WTC11 (cell line): Measurements from ENCODE around the gene TRAF2. TPM values are rescaled to one million over a fixed set of nuclear protein-coding genes. Genes with fewer than 3 reads are reported as not detected.

ENCODE experiments used
- ATAC-seq: fragments of 200-7000 bp; cut with Tn5 transposase; 2 replicates; pipeline ENCODE4 v1.10.0; 2021; ENCODE audit warnings: mild to moderate bottlenecking, moderate library complexity
- CTCF ChIA-PET: fragments of 300-600 bp; sonication (Branson Sonifier 250); formaldehyde crosslinking; loops from one replicate; lab custom pipeline; 2021; ENCODE audit warnings: antibody characterized with exemption; lab: Charles Lee
- POLR2A ChIA-PET: fragments of 350-600 bp; sonication (Branson Sonifier 250); formaldehyde crosslinking; loops from one replicate; lab custom pipeline; 2021; ENCODE audit warnings: antibody characterized with exemption; lab: Charles Lee
- DNase-seq: peaks from one replicate; pipeline ENCODE4 v3.0.0; 2021; ENCODE audit warnings: low spot score
- H3K27ac Mint-ChIP-seq: 2 replicates; pipeline ENCODE4 v1.8.0; 2021; ENCODE audit warnings: mixed read lengths
- H3K27me3 Mint-ChIP-seq: 2 replicates; pipeline ENCODE4 v1.8.0; 2021; ENCODE audit warnings: low read depth, mild to moderate bottlenecking, moderate library complexity, mixed read lengths
- H3K36me3 Mint-ChIP-seq: 2 replicates; pipeline ENCODE4 v1.8.0; 2021; ENCODE audit warnings: mixed read lengths
- H3K4me1 Mint-ChIP-seq: 2 replicates; pipeline ENCODE4 v1.8.0; 2022; ENCODE audit warnings: mixed read lengths
- H3K4me3 Mint-ChIP-seq: 2 replicates; pipeline ENCODE4 v1.8.0; 2021; ENCODE audit warnings: mild to moderate bottlenecking, moderate library complexity, mixed read lengths
- H3K9me3 Mint-ChIP-seq: 2 replicates; pipeline ENCODE4 v1.8.0; 2021; ENCODE audit warnings: mixed read lengths
- E2F5 ChIP-seq: sonication (generic); formaldehyde crosslinking; IDR thresholded peaks from 2 replicates; pipeline ENCODE4 v1.8.1; 2022; ENCODE audit warnings: mild to moderate bottlenecking, moderate library complexity, missing genetic modification reagents
- ETV6 ChIP-seq: sonication (generic); formaldehyde crosslinking; IDR thresholded peaks from 2 replicates; pipeline ENCODE4 v1.8.1; 2022; ENCODE audit warnings: mild to moderate bottlenecking, missing genetic modification reagents
- FOXK1 ChIP-seq: sonication (generic); formaldehyde crosslinking; IDR thresholded peaks from 2 replicates; pipeline ENCODE4 v1.8.0; 2022; ENCODE audit warnings: mild to moderate bottlenecking, moderate library complexity, missing genetic modification reagents
- GTF2I ChIP-seq: fragments of 250-450 bp; sonication (Bioruptor Pico); conservative IDR thresholded peaks from 2 replicates; pipeline ENCODE4 v1.4.0; 2021; ENCODE audit warnings: mild to moderate bottlenecking
- MXD4 ChIP-seq: fragments of 250-450 bp; sonication (Bioruptor Pico); IDR thresholded peaks from 2 replicates; pipeline ENCODE4 v1.8.0; 2021; ENCODE audit warnings: mild to moderate bottlenecking, moderate library complexity, borderline replicate concordance
- NFATC4 ChIP-seq: fragments of 250-450 bp; sonication (Bioruptor Pico); IDR thresholded peaks from 2 replicates; pipeline ENCODE4 v1.9.0; 2021; ENCODE audit warnings: mild to moderate bottlenecking
- NR1H2 ChIP-seq: sonication (generic); formaldehyde crosslinking; IDR thresholded peaks from 2 replicates; pipeline ENCODE4 v1.9.0; 2021; ENCODE audit warnings: mild to moderate bottlenecking, moderate library complexity, missing genetic modification reagents
- SOX15 ChIP-seq: fragments of 250-450 bp; sonication (Bioruptor Pico); IDR thresholded peaks from 2 replicates; pipeline ENCODE4 v1.9.0; 2021; ENCODE audit warnings: mild to moderate bottlenecking
- TEAD1 ChIP-seq: sonication (generic); formaldehyde crosslinking; IDR thresholded peaks from 2 replicates; pipeline ENCODE4 v1.8.0; 2022; ENCODE audit warnings: mild to moderate bottlenecking, missing genetic modification reagents
- TP53 ChIP-seq: sonication (generic); formaldehyde crosslinking; IDR thresholded peaks from 2 replicates; pipeline ENCODE4 v1.8.1; 2023; ENCODE audit warnings: mild to moderate bottlenecking, missing genetic modification reagents
- ZNF138 ChIP-seq: sonication (generic); formaldehyde crosslinking; conservative IDR thresholded peaks from 2 replicates; pipeline ENCODE4 v1.8.1; 2022; ENCODE audit warnings: mild to moderate bottlenecking, moderate library complexity, missing genetic modification reagents
- ZNF317 ChIP-seq: sonication (generic); formaldehyde crosslinking; IDR thresholded peaks from 2 replicates; pipeline ENCODE4 v1.8.1; 2023; ENCODE audit warnings: low read depth, mild to moderate bottlenecking, moderate library complexity, missing genetic modification reagents, borderline replicate concordance
- ZNF396 ChIP-seq: fragments of 250-450 bp; sonication (Bioruptor Pico); IDR thresholded peaks from 2 replicates; pipeline ENCODE4 v1.8.0; 2021; ENCODE audit warnings: mild to moderate bottlenecking, moderate library complexity, borderline replicate concordance
- ZNF671 ChIP-seq: fragments of 250-450 bp; sonication (Bioruptor Pico); IDR thresholded peaks from 2 replicates; pipeline ENCODE4 v1.8.0; 2021; ENCODE audit warnings: mild to moderate bottlenecking
- total RNA-seq: library from RNA; stranded (reverse); gene quantifications from 3 replicates; pipeline ENCODE4 v1.2.3, GENCODE V29; 2021
- TF ChIP-seq, protein P1 (sequence below): sonication (generic); formaldehyde crosslinking; IDR thresholded peaks from 2 replicates; pipeline ENCODE4 v1.8.1; 2023; ENCODE audit warnings: mild to moderate bottlenecking, missing genetic modification reagents, borderline replicate concordance
- TF ChIP-seq, protein P2 (sequence below): sonication (generic); formaldehyde crosslinking; IDR thresholded peaks from 2 replicates; pipeline ENCODE4 v1.8.0; 2022; ENCODE audit warnings: mild to moderate bottlenecking, missing genetic modification reagents
- TF ChIP-seq, protein P3 (sequence below): sonication (generic); formaldehyde crosslinking; IDR thresholded peaks from 2 replicates; pipeline ENCODE4 v1.8.0; 2023; ENCODE audit warnings: missing genetic modification reagents

The TRAF2 gene
- total RNA-seq, 1 experiment from 2014 or later: 55.0 TPM

DNA sequence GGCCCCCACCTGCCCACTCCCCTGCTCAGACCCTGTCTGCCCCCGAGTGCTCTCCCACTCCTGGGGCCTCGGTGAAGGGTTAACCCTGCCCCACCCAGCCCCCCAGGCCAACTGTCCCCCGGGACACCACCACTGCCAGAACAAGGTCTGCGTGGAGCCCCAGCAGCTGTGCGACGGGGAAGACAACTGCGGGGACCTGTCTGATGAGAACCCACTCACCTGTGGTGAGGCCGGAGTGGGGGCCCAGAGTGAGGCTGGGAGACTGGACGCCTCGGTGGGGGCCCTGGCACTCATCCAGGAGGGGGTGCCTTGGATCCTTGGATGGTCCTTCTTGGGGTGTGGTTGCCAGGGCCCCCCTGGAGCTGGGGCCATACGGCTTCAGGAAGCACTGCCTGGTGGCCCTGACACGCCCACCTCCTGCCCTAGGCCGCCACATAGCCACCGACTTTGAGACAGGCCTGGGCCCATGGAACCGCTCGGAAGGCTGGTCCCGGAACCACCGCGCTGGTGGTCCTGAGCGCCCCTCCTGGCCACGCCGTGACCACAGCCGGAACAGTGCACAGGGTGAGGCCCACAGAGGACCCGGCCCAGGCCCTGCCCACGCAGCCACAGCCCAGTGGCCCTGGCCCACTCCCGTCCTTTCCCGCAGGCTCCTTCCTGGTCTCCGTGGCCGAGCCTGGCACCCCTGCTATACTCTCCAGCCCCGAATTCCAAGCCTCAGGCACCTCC is 32.0 kb upstream of the TRAF2 start:
- POLR2A ChIA-PET: no interaction called here
- ATAC-seq: no peak
- Mint-ChIP-seq H3K9me3 (no peaks in the 10 kb centered on the region), H3K4me1 (peaks cover 4% of the 10 kb centered on the region), H3K27ac (no peak overlapping the region), H3K4me3 (no peak overlapping the region), H3K36me3 (peaks cover 2% of the 10 kb centered on the region; the same call in 1 of the 2 replicates), H3K27me3 (no peaks in the 10 kb centered on the region)
- no peak for TF ChIP-seq SOX15 (CRISPR knock-in tag)
- no peak for TF ChIP-seq ETV6 (CRISPR knock-in tag)
- CTCF ChIA-PET: interaction anchor here (1.4 kb wide), 1 partner anchor 175 kb away, joined by 5 read pairs; no protein-coding TSS in a partner anchor
- peak; percentile 26 for DNase-seq

GRCh38 chr9:136854842-136855460 is 31.4 kb upstream of the TRAF2 start:
- Mint-ChIP-seq H3K4me1 (peaks cover 2% of the 10 kb centered on the region; the same call in 1 of the 2 replicates), H3K9me3 (no peaks in the 10 kb centered on the region), H3K27ac (no peak overlapping the region), H3K27me3 (no peaks in the 10 kb centered on the region), H3K4me3 (no peak overlapping the region), H3K36me3 (peaks cover 2% of the 10 kb centered on the region; the same call in 1 of the 2 replicates)
- ChIA-PET CTCF (interaction anchor here (1.4 to 3.0 kb wide), 3 partner anchors 11 to 174 kb away, joined by 5 to 13 read pairs (median 6); partner anchors contain the start of gene AJM1), POLR2A (no interaction called here)
- no peak for TF ChIP-seq ZNF138 (CRISPR knock-in tag)
- TF ChIP-seq TEAD1 (CRISPR knock-in tag): no peak
- TF ChIP-seq, protein P1, sequence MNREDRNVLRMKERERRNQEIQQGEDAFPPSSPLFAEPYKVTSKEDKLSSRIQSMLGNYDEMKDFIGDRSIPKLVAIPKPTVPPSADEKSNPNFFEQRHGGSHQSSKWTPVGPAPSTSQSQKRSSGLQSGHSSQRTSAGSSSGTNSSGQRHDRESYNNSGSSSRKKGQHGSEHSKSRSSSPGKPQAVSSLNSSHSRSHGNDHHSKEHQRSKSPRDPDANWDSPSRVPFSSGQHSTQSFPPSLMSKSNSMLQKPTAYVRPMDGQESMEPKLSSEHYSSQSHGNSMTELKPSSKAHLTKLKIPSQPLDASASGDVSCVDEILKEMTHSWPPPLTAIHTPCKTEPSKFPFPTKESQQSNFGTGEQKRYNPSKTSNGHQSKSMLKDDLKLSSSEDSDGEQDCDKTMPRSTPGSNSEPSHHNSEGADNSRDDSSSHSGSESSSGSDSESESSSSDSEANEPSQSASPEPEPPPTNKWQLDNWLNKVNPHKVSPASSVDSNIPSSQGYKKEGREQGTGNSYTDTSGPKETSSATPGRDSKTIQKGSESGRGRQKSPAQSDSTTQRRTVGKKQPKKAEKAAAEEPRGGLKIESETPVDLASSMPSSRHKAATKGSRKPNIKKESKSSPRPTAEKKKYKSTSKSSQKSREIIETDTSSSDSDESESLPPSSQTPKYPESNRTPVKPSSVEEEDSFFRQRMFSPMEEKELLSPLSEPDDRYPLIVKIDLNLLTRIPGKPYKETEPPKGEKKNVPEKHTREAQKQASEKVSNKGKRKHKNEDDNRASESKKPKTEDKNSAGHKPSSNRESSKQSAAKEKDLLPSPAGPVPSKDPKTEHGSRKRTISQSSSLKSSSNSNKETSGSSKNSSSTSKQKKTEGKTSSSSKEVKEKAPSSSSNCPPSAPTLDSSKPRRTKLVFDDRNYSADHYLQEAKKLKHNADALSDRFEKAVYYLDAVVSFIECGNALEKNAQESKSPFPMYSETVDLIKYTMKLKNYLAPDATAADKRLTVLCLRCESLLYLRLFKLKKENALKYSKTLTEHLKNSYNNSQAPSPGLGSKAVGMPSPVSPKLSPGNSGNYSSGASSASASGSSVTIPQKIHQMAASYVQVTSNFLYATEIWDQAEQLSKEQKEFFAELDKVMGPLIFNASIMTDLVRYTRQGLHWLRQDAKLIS (CRISPR knock-in tag): no peak
- TF ChIP-seq, protein P2, sequence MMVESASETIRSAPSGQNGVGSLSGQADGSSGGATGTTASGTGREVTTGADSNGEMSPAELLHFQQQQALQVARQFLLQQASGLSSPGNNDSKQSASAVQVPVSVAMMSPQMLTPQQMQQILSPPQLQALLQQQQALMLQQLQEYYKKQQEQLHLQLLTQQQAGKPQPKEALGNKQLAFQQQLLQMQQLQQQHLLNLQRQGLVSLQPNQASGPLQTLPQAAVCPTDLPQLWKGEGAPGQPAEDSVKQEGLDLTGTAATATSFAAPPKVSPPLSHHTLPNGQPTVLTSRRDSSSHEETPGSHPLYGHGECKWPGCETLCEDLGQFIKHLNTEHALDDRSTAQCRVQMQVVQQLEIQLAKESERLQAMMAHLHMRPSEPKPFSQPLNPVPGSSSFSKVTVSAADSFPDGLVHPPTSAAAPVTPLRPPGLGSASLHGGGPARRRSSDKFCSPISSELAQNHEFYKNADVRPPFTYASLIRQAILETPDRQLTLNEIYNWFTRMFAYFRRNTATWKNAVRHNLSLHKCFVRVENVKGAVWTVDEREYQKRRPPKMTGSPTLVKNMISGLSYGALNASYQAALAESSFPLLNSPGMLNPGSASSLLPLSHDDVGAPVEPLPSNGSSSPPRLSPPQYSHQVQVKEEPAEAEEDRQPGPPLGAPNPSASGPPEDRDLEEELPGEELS: no peak
- no peak for TF ChIP-seq NFATC4 (CRISPR knock-in tag)
- DNase-seq (peak; percentile 8), ATAC-seq (no peak)

GRCh38 chr9:136855461-136856078 is 30.7 kb upstream of the TRAF2 start:
- CTCF ChIA-PET: interaction anchor here (0.8 to 3.0 kb wide), 4 partner anchors 12 to 174 kb away, joined by 3 to 13 read pairs (median 6); partner anchors contain the start of gene AJM1
- POLR2A ChIA-PET: no interaction called here
- H3K4me3 Mint-ChIP-seq: no peak overlapping the region
- ATAC-seq: no peak
- TF ChIP-seq GTF2I (no peak), SOX15 (CRISPR knock-in tag) (no peak)
- TF ChIP-seq, protein P3, sequence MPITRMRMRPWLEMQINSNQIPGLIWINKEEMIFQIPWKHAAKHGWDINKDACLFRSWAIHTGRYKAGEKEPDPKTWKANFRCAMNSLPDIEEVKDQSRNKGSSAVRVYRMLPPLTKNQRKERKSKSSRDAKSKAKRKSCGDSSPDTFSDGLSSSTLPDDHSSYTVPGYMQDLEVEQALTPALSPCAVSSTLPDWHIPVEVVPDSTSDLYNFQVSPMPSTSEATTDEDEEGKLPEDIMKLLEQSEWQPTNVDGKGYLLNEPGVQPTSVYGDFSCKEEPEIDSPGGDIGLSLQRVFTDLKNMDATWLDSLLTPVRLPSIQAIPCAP (CRISPR knock-in tag): no peak
- TF ChIP-seq, all 79 proteins: peak for 0
- H3K27me3 Mint-ChIP-seq: no peaks in the 10 kb centered on the region
- H3K4me1 Mint-ChIP-seq: no peaks in the 10 kb centered on the region
- DNase-seq: peak; percentile 15
- H3K9me3 Mint-ChIP-seq: no peaks in the 10 kb centered on the region
- H3K27ac Mint-ChIP-seq: no peak overlapping the region
- H3K36me3 Mint-ChIP-seq: no peaks in the 10 kb centered on the region

GRCh38 chr9:136856079-136856476 is 30.2 kb upstream of the TRAF2 start:
- no peaks in the 10 kb centered on the region for H3K4me1 Mint-ChIP-seq
- no peaks in the 10 kb centered on the region for H3K36me3 Mint-ChIP-seq
- ChIA-PET CTCF (interaction anchor here (0.8 to 3.0 kb wide), 4 partner anchors 12 to 93 kb away, joined by 3 to 13 read pairs (median 5); partner anchors contain the start of gene AJM1), POLR2A (interaction anchor here (1.1 kb wide), 1 partner anchor 9 kb away, joined by 5 read pairs; no protein-coding TSS in a partner anchor)
- ATAC-seq: no peak
- DNase-seq: peak; percentile 8
- H3K27ac Mint-ChIP-seq: no peak overlapping the region
- H3K9me3 Mint-ChIP-seq: no peaks in the 10 kb centered on the region
- no peak overlapping the region for H3K4me3 Mint-ChIP-seq
- no peaks in the 10 kb centered on the region for H3K27me3 Mint-ChIP-seq
- no peak for TF ChIP-seq TP53
- TF ChIP-seq ZNF396 (CRISPR knock-in tag): no peak
- no peak for TF ChIP-seq ZNF317 (CRISPR knock-in tag)
- no peak for TF ChIP-seq MXD4 (CRISPR knock-in tag)
- TF ChIP-seq FOXK1 (CRISPR knock-in tag): no peak
- TF ChIP-seq NR1H2 (CRISPR knock-in tag): no peak
- TF ChIP-seq, protein P3 (CRISPR knock-in tag): no peak
- no peak for TF ChIP-seq ZNF671 (CRISPR knock-in tag)
- TF ChIP-seq E2F5: no peak
